Transverse colon (tissue), 4 donors: ENCODE measurements around the gene PCSK5. TPM values are rescaled to one million over a fixed set of nuclear protein-coding genes. Genes with fewer than 3 reads are reported as not detected.

Source experiments
- DNase-seq: peaks from one replicate; pipeline ENCODE4 v3.0.0-alpha.2; 2019
- H3K27ac ChIP-seq, 4 donors: fragments of 200-600 bp; sonication (generic); 2 replicates each; pipeline ENCODE4 v1.5.1; 2016 to 2018; ENCODE audit warnings: inconsistent platforms in 4 of 4
- H3K27me3 ChIP-seq: fragments of 200-600 bp; sonication (generic); 2 replicates; pipeline ENCODE4 v1.5.1; 2017; ENCODE audit warnings: inconsistent platforms
- H3K36me3 ChIP-seq, 4 donors: fragments of 200-600 bp; sonication (generic); 2 replicates each; pipeline ENCODE4 v1.5.1; 2017 to 2019; ENCODE audit warnings: inconsistent platforms in 4 of 4
- H3K4me1 ChIP-seq, 4 donors: fragments of 200-600 bp; sonication (generic); 2 replicates each; pipeline ENCODE4 v1.5.1; 2017 to 2020; ENCODE audit warnings: inconsistent platforms in 4 of 4
- H3K4me3 ChIP-seq, 4 donors: fragments of 200-600 bp; sonication (generic); 1 replicate in 1 of 4; 2 replicates in 3 of 4; pipeline versions ENCODE4 v1.5.1 to v1.6.1; 2017 to 2019; ENCODE audit warnings: inconsistent platforms in 4 of 4
- H3K9me3 ChIP-seq, 2 donors: fragments of 200-600 bp; sonication (generic); 2 replicates each; pipeline ENCODE4 v1.5.1; 2017 to 2019; ENCODE audit warnings: inconsistent platforms in 2 of 2
- CTCF ChIP-seq, 5 experiments: fragments of 200-600 bp in 3 of 5; fragments of 450-650 bp in 2 of 5; sonication (generic) in 3 of 5; IDR thresholded peaks; 1 replicate in 2 of 5; 2 replicates in 3 of 5; pipeline ENCODE4 v1.5.1; 2016 to 2017; ENCODE audit warnings: antibody characterized with exemption in 5 of 5, inconsistent platforms in 3 of 5, mild to moderate bottlenecking in 2 of 5, moderate library complexity in 1 of 5
- EP300 ChIP-seq: sonication (generic); formaldehyde crosslinking; IDR thresholded peaks from one replicate; pipeline ENCODE4 v1.6.1; 2017; ENCODE audit warnings: antibody characterized with exemption, low read depth
- POLR2A ChIP-seq: fragments of 450-650 bp; IDR thresholded peaks from one replicate; pipeline ENCODE4 v1.6.1; 2016; ENCODE audit warnings: antibody characterized with exemption, mild to moderate bottlenecking, moderate library complexity
- POLR2AphosphoS5 ChIP-seq, 3 donors: sonication (generic); formaldehyde crosslinking; IDR thresholded peaks; one replicate each; pipeline ENCODE4 v1.6.1; 2016; ENCODE audit warnings: antibody characterized with exemption in 3 of 3
- WGBS, 2 donors: methylation state at CpG; one replicate each; pipeline ENCODE4 v1.1.5; 2018; ENCODE audit warnings: low coverage in 1 of 2; 5-methylcytosine and 5-hydroxymethylcytosine counted together
- in situ Hi-C, 4 donors: fragments of 200-750 bp; cut with MboI; loops; one replicate each; pipeline versions ENCODE4 v1.15.0 to v1.15.1; 2017; ENCODE audit warnings: low sequenced_read_pairs in 3 of 4, low pct_ligation_motif_present in 1 of 4, low pct_unique_long_range_greater_than_20kb in 1 of 4
- intact Hi-C: fragments of 100-400 bp; cut with DNase I; formaldehyde crosslinking; loops from one replicate; pipeline ENCODE4 v1.15.1; 2023; ENCODE audit warnings: low total_unique reads
- total RNA-seq, 4 donors: library from RNA; depleted of rRNA; stranded (reverse); fragments of >200 nt; gene quantifications; one replicate each; pipeline ENCODE4 v1.1.0, GENCODE V29; 2016

The PCSK5 gene
- total RNA-seq, 4 donors from 2014 or later = 110 to 248 (median 127) TPM

DNA sequence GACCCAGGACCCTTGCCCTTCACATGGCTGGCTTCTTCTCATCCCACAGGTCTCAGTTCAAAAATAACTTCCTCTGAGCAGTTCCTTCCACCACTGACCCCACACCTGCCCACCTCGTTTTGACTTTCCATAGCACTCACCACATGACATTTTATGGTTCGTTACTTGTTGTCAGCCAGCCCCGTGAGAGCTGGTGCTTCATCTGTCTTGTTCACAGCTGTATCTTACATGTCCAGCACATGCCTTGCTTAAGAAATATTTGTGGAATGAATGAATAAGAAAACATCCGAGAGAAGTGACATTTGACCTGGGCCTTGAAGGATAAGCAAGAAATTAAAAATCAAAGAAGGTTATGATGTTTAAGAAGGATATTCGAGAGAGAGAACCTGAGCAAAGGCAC lies 309.8 kb downstream of the PCSK5 start:
- Histone ChIP-seq H3K27me3 (no peaks in the 10 kb centered on the region), H3K4me3 (no peak overlapping the region), H3K36me3 (no peaks in the 10 kb centered on the region), H3K9me3 (no peaks in the 10 kb centered on the region), H3K4me1 (no peaks in the 10 kb centered on the region), H3K27ac (no peak overlapping the region)
- in situ Hi-C loops = no loop called here
- intact Hi-C loops = no loop called here
- WGBS, 2 donors = 50 to 72% methylated on average over 3 to 5 of the region's 5 CpGs
- no peak for DNase-seq
- TF ChIP-seq CTCF (IDR thresholded peaks at IDR 0.05) = no peak
- no peak for TF ChIP-seq POLR2AphosphoS5 (IDR thresholded peaks at IDR 0.05)
- TF ChIP-seq POLR2A = no peak

- Histone ChIP-seq H3K9me3 (no peaks in the 10 kb centered on the region), H3K4me3 (no peak overlapping the region), H3K4me1 (no peaks in the 10 kb centered on the region), H3K36me3 (no peaks in the 10 kb centered on the region), H3K27ac (no peak overlapping the region), H3K27me3 (no peaks in the 10 kb centered on the region)
- no peak for DNase-seq
- in situ Hi-C loops = no loop called here
- 83 to 85% methylated on average over 4 of the region's 4 CpGs for WGBS, 2 donors
- TF ChIP-seq CTCF (IDR thresholded peaks at IDR 0.05) = no peak
- intact Hi-C loops = no loop called here
Measured at GRCh38 chr9:76200745-76201144, 310.3 kb downstream of the PCSK5 start.

DNA sequence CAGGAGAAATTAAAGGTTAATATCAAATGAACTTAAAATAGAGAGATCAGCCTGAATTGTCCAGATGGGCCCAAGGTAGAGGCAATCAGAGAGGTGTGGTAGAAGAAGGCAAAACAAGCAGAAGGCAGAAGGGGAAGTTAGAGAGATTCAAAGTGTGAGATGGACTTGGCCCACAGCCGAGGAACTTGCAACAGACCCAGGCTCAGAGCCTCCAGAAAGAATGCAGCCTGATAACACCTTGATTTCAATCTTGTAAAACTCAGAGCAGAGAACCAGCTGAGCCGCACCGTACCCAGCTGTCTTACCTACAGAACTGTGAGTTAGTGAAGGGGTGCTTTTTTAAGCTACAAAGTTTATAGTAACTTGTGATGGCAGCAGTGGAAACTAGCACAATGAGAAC lies 312.9 kb downstream of the PCSK5 start:
- Histone ChIP-seq H3K4me3 (no peak overlapping the region), H3K27ac (no peak overlapping the region), H3K4me1 (no peaks in the 10 kb centered on the region), H3K9me3 (no peaks in the 10 kb centered on the region), H3K36me3 (no peaks in the 10 kb centered on the region), H3K27me3 (no peaks in the 10 kb centered on the region)
- in situ Hi-C loops = no loop called here
- intact Hi-C loops = no loop called here
- no peak for TF ChIP-seq EP300
- TF ChIP-seq POLR2AphosphoS5 (IDR thresholded peaks at IDR 0.05) = no peak
- TF ChIP-seq POLR2A = no peak
- TF ChIP-seq CTCF (IDR thresholded peaks at IDR 0.05) = no peak
- peak; percentile 40 for DNase-seq
- WGBS, 2 donors = 51 to 60% methylated on average over 2 to 3 of the region's 3 CpGs

DNA sequence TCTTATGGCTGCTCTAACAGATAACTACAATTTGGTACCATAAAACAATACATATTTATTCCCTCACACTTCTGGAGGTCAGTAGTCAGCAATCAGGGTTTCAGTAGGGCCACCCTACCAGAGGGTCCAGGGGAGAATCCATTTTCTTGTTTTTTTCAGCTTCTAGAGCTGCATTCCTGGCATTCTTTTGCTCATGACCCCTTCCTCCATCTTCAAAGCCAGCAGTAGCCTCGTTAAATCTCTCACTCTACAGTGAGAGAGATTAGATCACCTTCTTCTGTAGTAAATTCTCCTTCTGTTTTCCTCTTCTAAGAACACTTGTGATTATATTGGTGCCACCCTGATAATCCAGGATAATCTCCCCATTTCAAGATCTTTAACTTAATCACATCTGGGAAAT lies 316.3 kb downstream of the PCSK5 start:
- H3K4me3 ChIP-seq = no peak overlapping the region
- H3K36me3 ChIP-seq = no peaks in the 10 kb centered on the region
- in situ Hi-C loops (no loop called here), intact Hi-C loops (no loop called here)
- no peak for TF ChIP-seq EP300
- TF ChIP-seq POLR2AphosphoS5 (IDR thresholded peaks at IDR 0.05) = no peak
- no peak for TF ChIP-seq CTCF (IDR thresholded peaks at IDR 0.05)
- TF ChIP-seq POLR2A = no peak
- no peaks in the 10 kb centered on the region for H3K27me3 ChIP-seq
- H3K4me1 ChIP-seq = no peaks in the 10 kb centered on the region
- no peak for DNase-seq
- no peaks in the 10 kb centered on the region for H3K9me3 ChIP-seq
- WGBS, 2 donors = 33 to 44% methylated on average over 1 of the region's 1 CpG
- H3K27ac ChIP-seq = no peak overlapping the region
